Neural cell (in vitro differentiated cells): ENCODE measurements around the gene PLXNA4. TPM values are rescaled to one million over a fixed set of nuclear protein-coding genes. Genes with fewer than 3 reads are reported as not detected.

Experiments used
- H2AFZ ChIP-seq: fragments of 200-600, 300-800 bp; sonication (generic), shearing (Covaris generic); 2 replicates; pipeline ENCODE4 v1.6.0; 2014; ENCODE audit warnings: low read depth, mild to moderate bottlenecking, antibody characterized with exemption, low read length, moderate library complexity
- H3F3A ChIP-seq: fragments of 200-600 bp; shearing (Covaris generic); 2 replicates; pipeline ENCODE4 v1.6.1; 2016; ENCODE audit warnings: mild to moderate bottlenecking, moderate library complexity, mixed read lengths, antibody characterized with exemption, low read length; ENCODE audit not compliant: insufficient read depth, poor library complexity, severe bottlenecking
- H3K27ac ChIP-seq: fragments of 200-600, 300-800 bp; sonication (generic), shearing (Covaris generic); 2 replicates; pipeline ENCODE4 v1.5.1; 2014; ENCODE audit warnings: mild to moderate bottlenecking, low read length, moderate library complexity
- H3K27me3 ChIP-seq: fragments of 300-800, 200-600 bp; sonication (generic), shearing (Covaris generic); 2 replicates; pipeline ENCODE4 v1.6.0; 2014; ENCODE audit warnings: mild to moderate bottlenecking, low read depth, low read length, moderate library complexity; ENCODE audit not compliant: insufficient read depth
- H3K36me3 ChIP-seq: fragments of 300-800, 200-600 bp; sonication (generic), shearing (Covaris generic); 2 replicates; pipeline ENCODE4 v1.5.1; 2014; ENCODE audit warnings: mild to moderate bottlenecking, antibody characterized with exemption, low read length, moderate library complexity; ENCODE audit not compliant: insufficient read depth
- H3K4me2 ChIP-seq: fragments of 300-800, 200-600 bp; sonication (generic), shearing (Covaris generic); 2 replicates; pipeline ENCODE4 v1.6.0; 2014; ENCODE audit warnings: mild to moderate bottlenecking, low read length
- H3K4me3 ChIP-seq: fragments of 300-800, 200-600 bp; sonication (generic), shearing (Covaris generic); 2 replicates; pipeline ENCODE4 v1.5.1; 2014; ENCODE audit warnings: mild to moderate bottlenecking, low read length, moderate library complexity
- H3K79me2 ChIP-seq: fragments of 200-600 bp; shearing (Covaris generic); replicated peaks from 2 replicates; pipeline ENCODE4 v1.6.0; 2014; ENCODE audit warnings: mild to moderate bottlenecking, low read length, moderate library complexity; ENCODE audit not compliant: insufficient read depth
- H3K9ac ChIP-seq: fragments of 300-800, 200-600 bp; sonication (generic), shearing (Covaris generic); 2 replicates; pipeline ENCODE4 v1.6.1; 2016; ENCODE audit warnings: mild to moderate bottlenecking, low read length, mixed read lengths
- H3K9me2 ChIP-seq: fragments of 200-600 bp; shearing (Covaris generic); 2 replicates; pipeline ENCODE4 v1.6.1; 2016; ENCODE audit warnings: mild to moderate bottlenecking, low read length, mixed read lengths; ENCODE audit not compliant: insufficient read depth
- H3K9me3 ChIP-seq: fragments of 200-600, 300-800 bp; sonication (generic), shearing (Covaris generic); 2 replicates; pipeline ENCODE4 v1.6.1; 2016; ENCODE audit warnings: mild to moderate bottlenecking, mixed run types, low read length, moderate library complexity, mixed read lengths
- H4K20me1 ChIP-seq: fragments of 200-600 bp; shearing (Covaris generic); 2 replicates; pipeline ENCODE4 v1.6.1; 2016; ENCODE audit warnings: mild to moderate bottlenecking, mixed run types; ENCODE audit not compliant: insufficient read depth
- EP300 ChIP-seq: fragments of 450-650 bp; conservative IDR thresholded peaks from 2 replicates; pipeline ENCODE4 v1.6.1; 2014; ENCODE audit warnings: antibody characterized with exemption, mild to moderate bottlenecking, moderate library complexity; ENCODE audit not compliant: poor library complexity, severe bottlenecking
- EZH2 ChIP-seq: fragments of 200-600, 300-800 bp; shearing (Covaris generic), sonication (generic); IDR thresholded peaks from 2 replicates; pipeline ENCODE4 v1.6.1; 2014; ENCODE audit warnings: antibody characterized with exemption, low read length, borderline replicate concordance, mild to moderate bottlenecking; ENCODE audit not compliant: insufficient read depth, poor library complexity, severe bottlenecking
- MXI1 ChIP-seq: fragments of 450-650 bp; conservative IDR thresholded peaks from 2 replicates; pipeline ENCODE4 v1.6.1; 2014; ENCODE audit warnings: antibody characterized with exemption, mild to moderate bottlenecking; ENCODE audit not compliant: poor library complexity, severe bottlenecking
- POLR2AphosphoS5 ChIP-seq: IDR thresholded peaks from 2 replicates; pipeline ENCODE4 v1.6.1; 2012
- RAD21 ChIP-seq: fragments of 450-650 bp; conservative IDR thresholded peaks from 2 replicates; pipeline ENCODE4 v1.6.1; 2014; ENCODE audit warnings: antibody characterized with exemption, mild to moderate bottlenecking, moderate library complexity
- REST ChIP-seq: IDR thresholded peaks from 2 replicates; pipeline ENCODE4 v1.6.1; 2012; ENCODE audit warnings: borderline replicate concordance
- SMC3 ChIP-seq: fragments of 450-650 bp; conservative IDR thresholded peaks from 2 replicates; pipeline ENCODE4 v1.6.1; 2014; ENCODE audit warnings: antibody characterized with exemption, mild to moderate bottlenecking, moderate library complexity; ENCODE audit not compliant: poor library complexity
- TAF1 ChIP-seq: IDR thresholded peaks from 2 replicates; pipeline ENCODE4 v1.6.1; 2012; ENCODE audit warnings: low read depth
- polyA plus RNA-seq: library from polyadenylated mRNA; depleted of rRNA; stranded (reverse); fragments of >200 nt; gene quantifications from 2 replicates; pipeline ENCODE4 v1.2.3, GENCODE V29; 2014
- TF ChIP-seq, protein P1 (sequence below): fragments of 450-650 bp; IDR thresholded peaks from 2 replicates; pipeline ENCODE4 v1.5.1; 2014; ENCODE audit warnings: antibody characterized with exemption, mild to moderate bottlenecking, moderate library complexity; ENCODE audit not compliant: poor library complexity, severe bottlenecking

The PLXNA4 gene
- polyA plus RNA-seq, 1 donor from 2014 or later: 7.2 TPM

- no peak overlapping the region for H3K4me3 ChIP-seq
- H3K27me3 ChIP-seq: no peaks in the 10 kb centered on the region
- H4K20me1 ChIP-seq: no peaks in the 10 kb centered on the region
- H3F3A ChIP-seq: no peaks in the 10 kb centered on the region
- H3K27ac ChIP-seq: no peak overlapping the region
- no peak overlapping the region for H2AFZ ChIP-seq
- H3K4me2 ChIP-seq: no peak overlapping the region
- H3K9me3 ChIP-seq: no peaks in the 10 kb centered on the region
- no peaks in the 10 kb centered on the region for H3K36me3 ChIP-seq
- no peaks in the 10 kb centered on the region for H3K9me2 ChIP-seq
- no peak overlapping the region for H3K9ac ChIP-seq
- no peaks in the 10 kb centered on the region for H3K79me2 ChIP-seq
- TF ChIP-seq EZH2: no peak
- TF ChIP-seq TAF1: no peak
- no peak for TF ChIP-seq MXI1
- TF ChIP-seq EP300: no peak
- no peak for TF ChIP-seq REST
- TF ChIP-seq POLR2AphosphoS5: no peak
- no peak for TF ChIP-seq RAD21
- TF ChIP-seq SMC3: no peak
- TF ChIP-seq, protein P1, sequence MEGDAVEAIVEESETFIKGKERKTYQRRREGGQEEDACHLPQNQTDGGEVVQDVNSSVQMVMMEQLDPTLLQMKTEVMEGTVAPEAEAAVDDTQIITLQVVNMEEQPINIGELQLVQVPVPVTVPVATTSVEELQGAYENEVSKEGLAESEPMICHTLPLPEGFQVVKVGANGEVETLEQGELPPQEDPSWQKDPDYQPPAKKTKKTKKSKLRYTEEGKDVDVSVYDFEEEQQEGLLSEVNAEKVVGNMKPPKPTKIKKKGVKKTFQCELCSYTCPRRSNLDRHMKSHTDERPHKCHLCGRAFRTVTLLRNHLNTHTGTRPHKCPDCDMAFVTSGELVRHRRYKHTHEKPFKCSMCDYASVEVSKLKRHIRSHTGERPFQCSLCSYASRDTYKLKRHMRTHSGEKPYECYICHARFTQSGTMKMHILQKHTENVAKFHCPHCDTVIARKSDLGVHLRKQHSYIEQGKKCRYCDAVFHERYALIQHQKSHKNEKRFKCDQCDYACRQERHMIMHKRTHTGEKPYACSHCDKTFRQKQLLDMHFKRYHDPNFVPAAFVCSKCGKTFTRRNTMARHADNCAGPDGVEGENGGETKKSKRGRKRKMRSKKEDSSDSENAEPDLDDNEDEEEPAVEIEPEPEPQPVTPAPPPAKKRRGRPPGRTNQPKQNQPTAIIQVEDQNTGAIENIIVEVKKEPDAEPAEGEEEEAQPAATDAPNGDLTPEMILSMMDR: no peak
These were observed 229.1 kb downstream of the PLXNA4 start for GRCh38 chr7:132347123-132347522.

- TF ChIP-seq RAD21: no peak
- TF ChIP-seq MXI1: no peak
- no peak for TF ChIP-seq TAF1
- TF ChIP-seq REST: no peak
- no peak for TF ChIP-seq SMC3
- no peak for TF ChIP-seq EP300
- TF ChIP-seq, protein P1: no peak
- no peak for TF ChIP-seq EZH2
- no peak for TF ChIP-seq POLR2AphosphoS5
- Histone ChIP-seq H3K79me2 (no peaks in the 10 kb centered on the region), H2AFZ (no peak overlapping the region), H3K36me3 (no peaks in the 10 kb centered on the region), H3K27ac (no peak overlapping the region), H3K9me3 (no peaks in the 10 kb centered on the region), H3K9ac (no peak overlapping the region), H3K4me3 (no peak overlapping the region), H3K27me3 (no peaks in the 10 kb centered on the region), H4K20me1 (no peaks in the 10 kb centered on the region), H3K4me2 (no peak overlapping the region), H3K9me2 (no peaks in the 10 kb centered on the region), H3F3A (no peaks in the 10 kb centered on the region)
These were observed 230.6 kb downstream of the PLXNA4 start for GRCh38 chr7:132345543-132346129.
